HG02938 (cell line): Measurements from ENCODE around the gene PPP2R1B.

Experiments used
- ATAC-seq: cut with Tn5 transposase; IDR thresholded peaks from one replicate; pipeline ENCODE4 v1.9.1; 2021; ENCODE audit warnings: mild to moderate bottlenecking, moderate library complexity; ENCODE audit not compliant: unreplicated experiment

PPP2R1B gene

DNA sequence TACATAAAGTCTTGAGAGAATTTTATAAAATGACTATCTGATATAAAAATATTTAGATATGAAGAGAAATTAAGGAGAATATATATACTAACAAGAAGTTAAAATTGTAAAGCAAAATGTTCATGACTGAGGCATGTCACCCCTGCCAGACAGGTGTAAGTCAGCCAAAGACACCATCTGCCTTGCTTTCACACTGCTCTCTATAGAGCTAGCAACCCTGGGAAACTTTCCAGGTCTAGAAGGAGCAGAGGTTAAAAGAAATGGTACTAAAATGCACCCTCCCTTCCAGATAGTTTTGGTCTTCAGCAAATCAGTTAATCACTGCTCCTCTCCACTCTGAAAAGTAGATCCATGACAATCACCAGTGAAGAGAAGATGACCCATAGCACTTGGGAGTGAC lies 16.5 kb downstream of the PPP2R1B start:
- no peak for ATAC-seq

DNA sequence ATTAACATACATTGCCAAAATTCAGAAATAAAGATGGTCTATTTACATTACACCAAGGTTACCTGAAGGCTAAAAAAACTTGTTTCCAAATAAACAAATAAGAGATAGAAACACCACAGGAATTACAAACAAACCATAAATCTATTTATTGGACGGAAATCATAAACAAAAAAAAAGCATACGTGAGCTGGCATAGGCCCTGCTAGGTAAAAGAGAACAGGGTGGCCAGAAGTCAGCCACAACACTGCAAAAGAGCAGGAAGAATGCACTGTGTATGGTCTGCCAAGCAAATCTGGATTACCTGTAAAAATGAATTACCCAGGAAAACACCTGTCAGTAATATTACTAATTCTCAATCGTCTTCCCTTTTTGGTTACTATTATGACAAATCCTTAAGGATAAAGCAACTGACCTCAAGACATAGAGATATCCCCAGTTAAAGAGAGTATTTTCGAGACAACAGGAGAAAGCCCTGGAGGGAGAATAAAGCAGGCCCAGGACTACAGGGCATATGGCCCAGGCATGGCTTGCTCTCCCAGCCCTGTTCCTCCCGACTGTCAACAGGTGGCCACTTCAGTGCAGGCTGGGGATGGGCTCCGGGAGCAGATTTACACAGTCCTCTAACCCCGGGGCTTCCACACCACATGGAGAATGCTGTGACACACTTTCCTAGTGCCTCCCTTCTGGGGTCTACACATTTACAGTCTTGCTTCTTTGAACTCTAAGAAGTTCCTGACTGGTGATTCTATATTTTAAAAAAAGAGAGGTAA lies 18.0 kb downstream of the PPP2R1B start:
- ATAC-seq, result no peak

DNA sequence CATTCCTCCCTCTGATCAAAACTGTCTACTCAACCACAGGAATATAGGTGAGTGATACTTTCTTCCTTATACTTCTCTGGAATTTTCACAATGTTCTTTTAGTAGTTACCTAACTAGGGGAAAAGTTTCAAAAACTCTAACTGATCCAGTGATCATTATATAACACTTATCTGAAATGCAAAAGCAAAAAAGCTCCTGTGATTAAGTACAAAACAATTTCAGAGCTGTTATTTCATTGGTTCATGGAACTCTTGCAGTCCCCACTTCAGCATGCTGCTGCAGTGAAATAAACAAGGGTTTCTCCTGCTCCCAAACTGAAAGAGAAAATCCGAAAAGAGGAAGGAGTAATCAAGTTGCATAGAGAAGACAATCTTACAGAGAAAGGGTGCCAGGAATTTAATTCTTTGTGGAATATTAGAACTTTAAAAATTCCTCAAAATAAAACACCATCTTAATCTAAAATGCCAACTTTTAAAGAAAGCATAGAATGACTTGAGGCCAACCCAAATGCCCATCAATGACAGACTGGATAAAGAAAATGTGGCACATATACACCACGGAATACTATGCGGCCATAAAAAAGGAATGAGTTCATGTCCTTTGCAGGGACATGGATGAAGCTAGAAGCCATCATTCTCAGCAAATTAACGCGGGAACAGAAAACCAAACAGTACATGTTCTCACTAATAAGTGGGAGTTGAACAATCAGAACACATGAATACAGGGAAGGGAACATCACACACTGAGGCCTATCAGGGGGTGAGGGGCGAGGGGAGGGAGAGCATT lies 20.3 kb downstream of the PPP2R1B start:
- ATAC-seq, result no peak

DNA sequence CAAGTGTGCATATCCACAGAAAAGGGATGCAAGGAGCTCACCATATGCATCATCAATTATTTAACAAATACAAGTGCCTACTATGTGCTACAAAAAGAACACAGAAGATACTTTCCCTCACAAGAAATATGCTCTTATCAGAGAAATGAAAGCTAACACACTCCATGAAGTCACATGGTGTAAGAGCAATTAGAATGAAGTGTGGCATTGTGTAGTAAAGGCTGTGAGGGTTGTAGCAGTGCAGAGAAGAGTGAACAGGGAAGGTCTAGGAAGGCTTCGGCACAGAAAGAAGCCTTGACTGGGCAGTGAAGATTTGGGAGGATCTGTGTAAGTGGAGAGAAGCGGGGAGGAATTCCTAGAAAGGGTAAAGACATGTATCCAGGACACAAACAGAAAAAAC lies 22.5 kb downstream of the PPP2R1B start:
- no peak for ATAC-seq

DNA sequence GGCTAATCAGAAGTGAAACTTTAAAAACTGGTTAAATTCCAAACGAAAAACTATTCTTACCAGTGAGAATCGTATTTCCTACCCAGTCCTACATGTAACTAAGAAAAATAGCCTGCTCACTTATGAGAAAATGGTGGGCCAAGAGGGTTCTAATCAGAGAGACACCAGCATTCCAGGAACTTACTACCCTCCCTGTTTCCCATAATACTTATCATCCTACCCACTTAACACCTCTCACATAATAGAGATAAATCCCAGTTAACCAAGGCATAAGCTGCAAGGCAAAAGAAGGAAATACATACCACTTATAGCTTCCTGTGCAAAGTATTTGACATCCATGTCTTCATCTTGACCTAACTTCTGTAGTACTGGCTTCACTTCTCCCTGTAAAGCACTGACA lies 24.4 kb downstream of the PPP2R1B start:
- ATAC-seq, result no peak

DNA sequence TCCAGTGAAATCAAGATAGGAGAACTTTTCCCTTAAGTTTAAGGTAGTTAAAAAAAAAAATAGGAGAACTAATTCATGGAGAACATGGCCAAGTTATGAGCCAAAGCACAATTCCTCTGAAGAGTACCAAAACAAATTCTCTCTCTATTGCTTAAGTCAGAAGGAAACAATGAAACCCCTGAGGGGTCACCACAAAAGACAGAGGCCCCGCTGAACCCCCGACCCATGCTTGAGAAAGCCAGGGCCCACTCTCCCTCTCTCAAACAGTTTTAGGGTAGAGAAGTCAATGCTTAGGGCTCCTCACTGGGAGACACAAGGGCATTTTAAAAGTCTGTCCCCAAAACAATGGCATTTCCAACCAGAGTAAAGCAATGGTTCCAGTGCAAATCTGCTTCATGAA lies 26.9 kb downstream of the PPP2R1B start:
- ATAC-seq, result no peak

DNA sequence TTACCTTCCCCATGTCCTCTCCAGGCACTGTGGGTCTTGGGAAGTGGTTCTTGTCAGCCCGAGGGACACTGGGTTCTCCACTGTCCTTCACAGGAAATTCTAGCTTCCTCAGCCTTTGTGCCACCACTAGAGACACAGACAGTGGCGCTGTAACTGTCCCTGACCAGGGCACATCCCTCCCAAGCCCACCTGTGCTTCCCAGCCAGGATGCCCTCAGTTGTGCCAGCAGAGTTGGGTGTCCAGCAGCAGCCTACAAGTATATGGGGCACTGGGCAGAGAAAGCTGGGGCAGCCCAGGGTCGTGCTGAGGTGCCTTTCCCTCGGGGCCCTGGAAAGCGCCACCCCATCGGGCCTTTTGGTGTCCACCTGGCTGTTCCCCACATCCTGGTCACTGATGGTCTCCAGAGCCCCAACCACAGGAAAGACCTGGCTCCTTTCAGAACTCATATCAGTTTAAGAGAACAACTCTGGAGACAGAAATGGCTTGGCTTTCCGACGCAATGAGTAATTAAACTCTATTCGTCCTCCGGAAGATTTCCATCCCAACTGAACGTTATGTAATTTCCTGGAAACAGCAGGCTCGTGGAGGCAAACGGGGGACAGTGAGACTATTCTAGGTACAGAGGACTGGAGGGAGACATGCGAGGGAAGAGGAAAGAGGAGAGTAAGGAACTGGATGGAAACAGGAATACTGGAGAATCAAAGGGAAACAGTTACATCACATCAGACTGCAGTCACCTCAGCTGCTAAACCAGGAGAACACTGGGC lies 28.6 kb downstream of the PPP2R1B start:
- no peak for ATAC-seq

DNA sequence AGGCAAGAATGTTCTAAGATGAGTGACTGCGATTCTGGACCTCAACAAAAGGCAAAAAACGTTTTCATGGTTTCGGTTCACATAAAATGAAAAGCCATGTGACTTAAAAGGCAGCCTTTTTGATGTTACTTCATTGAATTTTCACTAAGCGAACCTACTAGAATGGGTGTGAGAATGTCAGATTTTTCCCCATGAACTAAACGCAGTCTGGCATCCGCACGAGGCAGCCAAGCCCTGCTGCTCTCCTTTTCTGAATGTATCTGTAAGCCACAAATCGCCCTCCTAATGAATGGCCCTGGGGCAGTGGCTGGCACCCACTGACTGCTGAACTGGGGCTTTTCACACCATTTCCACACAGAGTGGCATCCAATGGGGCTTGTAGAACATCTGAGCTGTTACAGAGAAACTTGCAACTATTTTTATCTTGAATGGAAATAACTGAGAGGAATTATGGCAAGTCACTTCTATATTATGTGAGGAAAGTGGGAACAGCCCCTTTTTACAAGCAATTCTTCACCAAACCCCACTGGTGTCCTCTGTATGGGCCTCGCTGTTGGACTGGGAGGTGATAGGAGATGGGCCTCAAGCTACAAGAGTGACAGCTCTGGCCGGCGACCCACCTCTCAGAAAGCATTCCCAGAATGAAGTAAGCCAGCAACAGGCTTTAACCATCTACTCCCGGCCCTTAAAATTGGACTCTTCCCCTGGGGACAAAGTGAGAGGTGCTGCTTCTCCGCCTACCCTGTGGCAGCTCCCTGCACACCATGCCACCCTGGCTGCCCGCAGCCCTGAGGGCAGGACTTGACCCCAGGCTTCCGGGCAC lies 29.4 kb downstream of the PPP2R1B start:
- ATAC-seq, result no peak

DNA sequence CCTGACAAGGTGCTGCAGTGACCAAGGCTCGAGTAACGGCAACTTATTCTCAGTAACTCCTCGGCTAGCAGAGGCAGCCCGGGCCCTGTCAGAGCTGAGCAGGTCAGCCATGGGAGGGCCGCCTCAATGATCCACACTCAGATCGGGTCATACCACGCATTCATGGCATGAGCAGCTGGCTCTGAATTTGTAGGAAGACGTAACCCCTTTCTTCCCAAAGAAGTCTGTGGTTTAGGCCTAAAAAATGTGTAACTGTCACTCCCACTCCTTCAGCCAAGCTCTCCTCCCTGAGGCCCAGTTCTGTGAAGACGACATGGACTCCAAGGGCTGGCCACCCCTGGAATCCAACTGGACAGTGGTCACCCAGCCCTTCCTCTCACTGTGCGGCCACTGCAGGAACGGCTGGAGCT lies 30.0 kb downstream of the PPP2R1B start:
- no peak for ATAC-seq

DNA sequence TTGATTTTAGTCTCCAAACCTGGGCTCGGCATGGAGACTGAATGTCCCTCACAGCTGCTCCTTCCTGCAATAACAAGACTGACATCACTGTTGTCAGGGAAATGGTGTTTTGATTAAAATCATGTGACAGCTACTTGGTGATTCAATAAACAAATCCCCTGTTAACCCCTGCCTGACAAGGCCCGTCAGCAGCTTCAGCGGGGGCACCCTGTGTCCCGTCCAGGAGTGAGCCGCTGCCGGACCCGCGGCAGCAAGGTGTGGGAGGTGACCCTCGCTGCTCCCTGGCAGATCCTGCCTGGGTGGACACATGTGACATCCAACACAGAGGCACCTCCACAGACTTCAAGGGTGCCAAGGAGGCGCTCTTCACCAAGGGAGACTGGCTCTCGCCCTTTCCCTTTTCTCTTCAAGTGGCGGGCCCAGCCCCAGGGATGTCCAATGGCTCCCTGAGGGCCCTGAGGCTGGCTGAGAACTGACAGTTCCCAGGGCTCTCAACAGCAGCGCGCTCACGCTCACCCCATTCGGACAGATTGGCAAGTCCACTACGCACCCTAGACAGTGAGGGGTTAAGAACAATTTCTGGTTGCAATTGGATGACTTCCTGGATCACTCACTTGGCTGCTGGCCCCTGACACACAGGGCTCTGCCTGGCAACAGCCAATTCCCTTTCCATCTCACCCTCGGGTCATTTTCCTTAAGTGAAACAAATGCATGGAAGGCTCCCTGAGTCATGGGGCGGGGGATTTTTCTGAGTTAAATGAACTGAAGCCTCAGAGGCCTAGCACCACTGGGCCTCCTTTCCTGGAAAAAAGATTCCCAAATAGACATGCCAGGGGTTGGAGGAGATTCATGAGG lies 30.7 kb downstream of the PPP2R1B start:
- no peak for ATAC-seq

DNA sequence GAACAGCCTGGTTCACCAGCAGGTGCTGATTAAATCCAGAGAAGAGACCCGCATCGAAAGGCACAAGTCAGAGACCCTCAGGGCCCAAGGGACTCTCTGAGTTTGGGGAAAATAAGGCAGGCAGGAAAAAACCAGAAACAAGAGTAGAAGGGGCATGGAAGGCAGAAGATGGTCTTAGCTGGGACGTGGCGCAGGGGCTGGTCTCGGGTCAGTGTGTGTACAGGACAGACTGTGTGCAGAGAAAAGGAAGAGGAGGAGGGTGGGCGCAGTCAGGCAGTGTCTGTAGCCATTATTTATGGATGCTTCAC lies 31.3 kb downstream of the PPP2R1B start:
- ATAC-seq, result no peak

DNA sequence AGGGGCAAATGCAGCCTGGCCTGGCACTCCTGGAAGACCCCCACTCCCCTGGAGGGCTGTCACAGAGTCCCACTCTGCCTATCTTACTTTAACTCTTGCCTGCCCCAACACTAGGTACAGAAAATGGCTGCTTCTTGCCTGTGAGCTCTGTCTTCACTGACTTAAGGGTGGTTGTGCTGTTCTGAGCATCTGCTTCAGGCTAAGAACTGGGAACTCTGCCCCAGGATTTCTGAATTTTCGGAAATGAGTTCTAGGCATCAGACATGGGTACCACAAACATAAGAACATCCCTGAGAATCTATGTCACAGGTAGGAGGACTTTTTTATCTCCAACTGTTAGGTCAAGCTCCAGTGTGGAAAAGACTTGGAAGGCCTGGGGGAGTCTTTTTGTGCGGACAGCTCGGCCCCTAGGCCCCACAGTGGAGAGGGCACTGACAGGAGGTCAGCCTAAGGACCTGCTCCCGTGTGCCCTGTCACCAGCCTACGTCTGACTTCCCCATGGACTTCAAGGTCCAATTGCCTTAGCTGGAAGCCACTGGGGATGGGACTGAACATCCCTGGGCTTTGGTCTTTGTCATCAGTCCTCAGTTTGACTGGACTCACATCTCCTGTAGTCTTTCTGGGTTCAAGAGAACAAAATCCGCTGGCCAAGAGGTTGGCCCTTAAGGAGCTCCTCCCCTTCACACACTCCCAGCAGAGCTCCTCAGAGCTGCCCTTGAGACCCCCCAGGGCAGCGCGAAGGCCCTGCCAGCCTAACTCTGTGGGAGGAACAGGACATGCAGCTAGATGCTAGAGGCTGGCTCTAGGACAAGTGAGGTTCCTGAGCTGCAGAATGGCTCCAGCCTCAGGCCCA lies 31.9 kb downstream of the PPP2R1B start:
- no peak for ATAC-seq

DNA sequence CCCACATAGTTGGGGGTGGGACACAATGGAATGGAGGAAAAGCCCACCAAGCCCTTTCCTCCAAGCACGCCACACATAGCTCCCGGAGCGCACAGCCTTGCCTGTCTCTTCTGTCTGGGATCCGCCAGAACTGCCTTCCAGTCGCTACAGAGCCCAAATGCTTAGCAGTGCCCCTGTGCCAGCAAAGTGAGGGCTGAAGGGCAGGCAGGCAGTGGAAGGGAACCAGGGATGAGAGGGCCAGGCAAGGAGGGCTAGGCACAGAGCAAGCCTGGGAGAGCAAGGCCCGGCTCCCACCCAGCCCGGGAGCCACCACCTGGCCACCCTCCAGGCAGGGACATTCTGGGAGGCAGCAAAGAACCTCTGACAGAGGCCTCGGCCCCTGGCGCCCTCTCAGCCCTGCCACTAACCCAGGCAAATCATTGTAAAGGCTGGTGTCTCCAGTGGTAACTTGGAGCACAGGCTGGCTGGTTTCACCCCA lies 32.5 kb downstream of the PPP2R1B start:
- ATAC-seq, result no peak

DNA sequence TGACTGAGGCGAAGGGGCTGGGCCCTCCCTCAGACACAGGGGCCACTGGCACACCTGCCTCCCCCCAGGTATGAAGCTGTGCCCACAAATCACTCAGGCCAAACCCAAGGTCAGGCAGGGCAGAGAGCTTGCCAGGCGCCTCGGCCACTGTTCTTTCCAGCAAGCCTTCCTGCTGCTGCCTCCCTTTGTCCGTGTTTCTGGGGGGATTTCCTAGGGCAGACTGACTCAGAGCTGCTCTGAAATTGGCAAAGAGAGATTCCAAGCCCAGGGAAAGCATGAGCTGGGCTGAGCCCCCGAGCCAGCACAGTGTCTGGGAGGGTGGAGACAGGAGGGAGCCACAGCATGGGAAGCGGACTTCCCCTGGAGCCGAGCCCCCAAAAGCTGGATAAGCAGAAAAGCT lies 33.2 kb downstream of the PPP2R1B start:
- no peak for ATAC-seq

DNA sequence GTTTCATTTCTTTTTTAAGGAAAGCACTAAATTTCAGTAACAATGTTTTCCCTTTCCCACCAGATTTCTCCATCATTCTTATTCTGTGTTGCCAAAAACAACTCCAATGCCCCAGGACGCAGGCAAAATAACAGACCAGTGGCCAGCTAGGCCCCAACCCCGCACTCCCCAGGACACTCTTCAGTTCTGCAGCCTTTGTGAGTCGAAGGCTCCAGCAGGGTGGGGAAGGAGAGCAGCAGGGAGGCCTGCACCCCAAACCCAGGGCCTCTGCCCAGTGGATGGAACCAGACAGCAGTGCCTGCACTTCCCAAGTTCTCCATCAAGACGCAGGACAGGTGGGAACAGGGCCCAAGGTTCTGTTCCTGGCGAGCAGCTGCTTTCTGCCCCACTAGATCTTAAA lies 34.4 kb downstream of the PPP2R1B start:
- no peak for ATAC-seq

DNA sequence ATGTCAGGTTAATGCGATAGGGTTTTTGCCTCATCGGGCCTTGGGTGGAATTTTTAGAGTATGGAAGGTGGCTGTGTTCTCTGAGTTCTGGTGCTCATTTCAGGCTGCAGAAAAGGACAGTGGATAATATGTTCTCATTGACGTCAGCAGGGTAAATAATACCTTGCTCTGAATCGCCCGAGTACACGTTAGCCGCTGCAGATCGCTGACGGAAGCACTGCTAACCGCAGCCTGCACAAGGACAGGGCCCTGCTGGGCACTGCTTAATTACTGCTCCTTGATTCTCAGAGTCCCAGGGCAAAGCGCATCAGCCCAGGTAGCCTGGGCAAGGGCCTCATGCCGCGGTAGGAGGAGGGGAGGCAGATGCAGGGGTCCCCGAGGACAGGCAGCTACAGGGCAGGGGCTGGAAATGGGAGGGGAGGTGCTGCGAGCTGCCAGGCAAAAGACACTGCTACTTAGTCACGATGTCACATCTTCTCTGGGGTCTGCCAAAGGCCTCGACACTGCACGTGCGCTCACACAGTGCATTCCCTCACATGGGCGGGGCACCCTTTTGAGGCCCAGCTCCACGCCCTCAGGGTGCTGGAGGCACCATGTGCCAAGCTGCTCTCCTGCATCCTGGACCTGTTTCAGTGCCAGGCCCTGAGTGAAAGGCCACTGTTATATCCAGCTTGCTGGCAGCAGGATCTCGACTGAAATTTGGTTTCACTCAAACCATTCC lies 35.2 kb downstream of the PPP2R1B start:
- ATAC-seq, result no peak

DNA sequence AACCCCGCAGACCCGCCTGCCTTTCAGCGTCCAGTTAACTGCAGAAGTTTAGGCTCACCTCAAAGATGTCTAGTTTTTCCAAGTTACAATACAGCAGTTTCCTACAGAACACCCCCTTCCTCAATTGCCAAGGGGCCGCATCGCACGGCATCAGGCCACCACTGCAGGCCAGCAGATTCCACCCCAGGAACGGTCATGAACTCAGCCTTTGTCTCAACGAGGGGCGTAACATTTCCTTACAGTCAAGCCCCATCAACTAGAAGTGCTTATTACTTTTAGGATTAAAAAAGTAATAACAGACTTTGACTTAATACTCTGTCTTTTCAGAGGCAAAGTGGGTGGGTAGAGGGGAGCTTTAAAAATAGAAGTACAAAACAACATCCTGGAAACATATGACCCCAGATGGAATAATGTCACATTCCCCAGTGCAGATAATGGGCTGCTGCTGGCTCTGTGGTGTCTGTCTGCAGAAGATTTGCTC lies 36.3 kb downstream of the PPP2R1B start:
- ATAC-seq, result no peak
